Measurements from ENCODE around the gene DNAJB12.

The DNAJB12 gene

GRCh38 chr10:72319416-72320254 is 35.1 kb downstream of the DNAJB12 start:
- Histone ChIP-seq H3K4me3 (ENCODE audit: low read length) (peak overlapping the region; percentile 47), H3K27ac (ENCODE audit: low read length) (no peak overlapping the region), H3K36me3 (ENCODE audit: control insufficient read depth, low read depth, low read length) (no peaks in the 10 kb centered on the region), H3K27me3 (ENCODE audit: control insufficient read depth, insufficient read depth, low read length) (peaks cover 10% of the 10 kb centered on the region), H3K4me1 (ENCODE audit: control insufficient read depth, low read depth, low read length) (peaks cover 29% of the 10 kb centered on the region), H3K9me3 (ENCODE audit: control insufficient read depth, low read depth, low read length) (no peaks in the 10 kb centered on the region), H3K9ac (ENCODE audit: low read length) (peak overlapping the region; percentile 45)

GRCh38 chr10:72318418-72319262 is 36.1 kb downstream of the DNAJB12 start:
- Histone ChIP-seq H3K9me3 (ENCODE audit: control insufficient read depth, low read depth, low read length) (no peaks in the 10 kb centered on the region), H3K27ac (ENCODE audit: low read length) (no peak overlapping the region), H3K9ac (ENCODE audit: low read length) (peak overlapping the region; percentile 45), H3K4me3 (ENCODE audit: low read length) (peak overlapping the region; percentile 47), H3K36me3 (ENCODE audit: control insufficient read depth, low read depth, low read length) (no peaks in the 10 kb centered on the region), H3K4me1 (ENCODE audit: control insufficient read depth, low read depth, low read length) (peaks cover 29% of the 10 kb centered on the region), H3K27me3 (ENCODE audit: control insufficient read depth, insufficient read depth, low read length) (peaks cover 10% of the 10 kb centered on the region)

GRCh38 chr10:72316748-72317435 is 37.8 kb downstream of the DNAJB12 start:
- Histone ChIP-seq H3K9me3 (ENCODE audit: control insufficient read depth, low read depth, low read length) (no peaks in the 10 kb centered on the region), H3K27ac (ENCODE audit: low read length) (no peak overlapping the region), H3K27me3 (ENCODE audit: control insufficient read depth, insufficient read depth, low read length) (peaks cover 10% of the 10 kb centered on the region), H3K9ac (ENCODE audit: low read length) (no peak overlapping the region), H3K36me3 (ENCODE audit: control insufficient read depth, low read depth, low read length) (no peaks in the 10 kb centered on the region), H3K4me1 (ENCODE audit: control insufficient read depth, low read depth, low read length) (peaks cover 29% of the 10 kb centered on the region), H3K4me3 (ENCODE audit: low read length) (no peak overlapping the region)

GRCh38 chr10:72316386-72316700 is 38.4 kb downstream of the DNAJB12 start:
- Histone ChIP-seq H3K9ac (ENCODE audit: low read length) (no peak overlapping the region), H3K27me3 (ENCODE audit: control insufficient read depth, insufficient read depth, low read length) (peaks cover 10% of the 10 kb centered on the region), H3K27ac (ENCODE audit: low read length) (no peak overlapping the region), H3K4me3 (ENCODE audit: low read length) (no peak overlapping the region), H3K36me3 (ENCODE audit: control insufficient read depth, low read depth, low read length) (no peaks in the 10 kb centered on the region), H3K9me3 (ENCODE audit: control insufficient read depth, low read depth, low read length) (no peaks in the 10 kb centered on the region), H3K4me1 (ENCODE audit: control insufficient read depth, low read depth, low read length) (peaks cover 27% of the 10 kb centered on the region)

DNA sequence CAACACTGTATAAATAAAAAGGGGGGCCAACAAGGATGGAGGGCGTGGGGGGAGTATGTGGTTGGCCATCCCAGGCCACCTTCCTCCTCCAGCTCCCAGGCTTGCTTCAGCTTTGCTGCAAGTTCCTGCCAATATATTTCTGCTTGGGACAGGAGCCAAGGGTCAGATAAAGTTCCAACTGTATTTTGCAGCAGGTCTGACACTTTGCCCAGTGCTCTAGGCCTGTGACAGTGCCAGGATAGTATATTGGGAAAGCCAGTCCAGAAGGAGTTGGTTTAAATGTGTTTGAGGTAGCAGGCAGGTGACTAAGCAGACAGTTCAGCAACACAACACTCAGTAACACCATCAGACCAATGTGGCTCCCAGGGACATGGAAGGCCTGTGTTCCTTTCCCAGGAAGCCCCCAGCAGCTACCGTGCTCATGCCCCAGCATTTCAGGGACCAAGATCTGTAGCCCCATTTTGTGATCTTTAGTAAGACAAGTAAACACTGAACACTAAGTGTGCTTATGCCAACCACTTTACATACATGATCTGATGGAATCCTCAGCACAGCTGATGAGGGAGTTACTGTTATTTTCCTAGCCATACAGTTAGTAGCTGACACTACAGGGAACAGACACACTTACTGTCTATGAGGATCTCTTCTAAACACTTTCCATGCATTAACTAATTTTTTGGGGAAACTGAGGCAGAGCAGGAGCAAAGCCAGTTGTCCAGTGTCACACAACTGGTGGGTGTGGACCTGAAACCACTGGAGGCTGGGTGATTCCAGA is 38.9 kb downstream of the DNAJB12 start:
- peaks cover 26% of the 10 kb centered on the region for H3K4me1 ChIP-seq (ENCODE audit: control insufficient read depth, low read depth, low read length)
- H3K36me3 ChIP-seq (ENCODE audit: control insufficient read depth, low read depth, low read length) = no peaks in the 10 kb centered on the region
- no peak overlapping the region for H3K27ac ChIP-seq (ENCODE audit: low read length)
- no peak overlapping the region for H3K9ac ChIP-seq (ENCODE audit: low read length)
- peaks cover 10% of the 10 kb centered on the region for H3K27me3 ChIP-seq (ENCODE audit: control insufficient read depth, insufficient read depth, low read length)
- no peaks in the 10 kb centered on the region for H3K9me3 ChIP-seq (ENCODE audit: control insufficient read depth, low read depth, low read length)
- no peak overlapping the region for H3K4me3 ChIP-seq (ENCODE audit: low read length)

GRCh38 chr10:72315054-72315453 is 39.7 kb downstream of the DNAJB12 start:
- Histone ChIP-seq H3K4me1 (ENCODE audit: control insufficient read depth, low read depth, low read length) (peaks cover 26% of the 10 kb centered on the region), H3K36me3 (ENCODE audit: control insufficient read depth, low read depth, low read length) (no peaks in the 10 kb centered on the region), H3K9me3 (ENCODE audit: control insufficient read depth, low read depth, low read length) (no peaks in the 10 kb centered on the region), H3K27ac (ENCODE audit: low read length) (no peak overlapping the region), H3K9ac (ENCODE audit: low read length) (no peak overlapping the region), H3K4me3 (ENCODE audit: low read length) (no peak overlapping the region), H3K27me3 (ENCODE audit: control insufficient read depth, insufficient read depth, low read length) (peaks cover 10% of the 10 kb centered on the region)

DNA sequence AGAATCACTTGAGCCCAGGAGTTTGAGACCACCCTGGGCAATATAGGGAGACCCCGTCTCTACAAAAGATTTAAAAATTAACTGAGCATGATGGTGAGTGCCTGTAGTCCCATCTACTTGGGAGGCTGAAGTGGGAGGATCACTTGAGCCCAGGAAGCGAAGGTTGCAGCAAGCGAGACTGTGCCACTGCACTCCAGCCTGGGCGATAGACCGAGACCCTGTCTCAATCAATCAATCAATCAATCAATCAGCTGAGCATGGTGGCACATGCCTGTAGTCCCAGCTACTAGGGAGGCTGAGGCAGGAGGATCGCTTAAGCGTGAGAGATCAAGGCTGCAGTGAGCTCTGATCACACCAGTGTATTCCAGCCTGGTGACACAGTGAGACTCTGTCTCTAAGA is 40.5 kb downstream of the DNAJB12 start:
- Histone ChIP-seq H3K4me3 (ENCODE audit: low read length) (no peak overlapping the region), H3K4me1 (ENCODE audit: control insufficient read depth, low read depth, low read length) (peaks cover 23% of the 10 kb centered on the region), H3K9me3 (ENCODE audit: control insufficient read depth, low read depth, low read length) (no peaks in the 10 kb centered on the region), H3K9ac (ENCODE audit: low read length) (no peak overlapping the region), H3K27ac (ENCODE audit: low read length) (no peak overlapping the region), H3K36me3 (ENCODE audit: control insufficient read depth, low read depth, low read length) (no peaks in the 10 kb centered on the region), H3K27me3 (ENCODE audit: control insufficient read depth, insufficient read depth, low read length) (peaks cover 10% of the 10 kb centered on the region)

DNA sequence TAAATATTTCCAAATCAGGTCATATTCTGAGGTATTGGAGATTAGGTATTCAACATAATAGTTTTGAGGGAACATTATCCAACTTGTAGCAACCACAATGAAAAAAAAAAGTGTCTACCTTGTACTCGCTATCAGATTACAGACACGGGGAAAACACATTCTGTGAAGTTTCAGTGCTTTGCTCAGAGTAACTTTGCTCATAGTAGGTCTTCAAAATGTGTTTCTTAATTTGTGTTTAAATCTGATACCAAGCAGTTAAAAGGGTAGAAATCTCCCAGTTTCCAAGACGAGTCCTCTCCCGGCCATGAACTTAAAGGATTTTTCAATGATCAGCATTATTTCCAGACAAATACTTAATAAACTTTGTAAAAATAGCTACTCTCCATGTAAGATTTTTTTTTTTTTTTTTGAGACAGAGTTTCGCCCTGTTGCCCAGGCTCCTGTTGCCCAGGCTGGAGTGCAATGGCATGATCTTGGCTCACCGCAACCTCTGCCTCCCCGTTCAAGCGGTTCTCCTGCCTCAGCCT is 41.8 kb downstream of the DNAJB12 start:
- Histone ChIP-seq H3K9me3 (ENCODE audit: control insufficient read depth, low read depth, low read length) (no peaks in the 10 kb centered on the region), H3K27me3 (ENCODE audit: control insufficient read depth, insufficient read depth, low read length) (no peaks in the 10 kb centered on the region), H3K27ac (ENCODE audit: low read length) (no peak overlapping the region), H3K4me3 (ENCODE audit: low read length) (no peak overlapping the region), H3K9ac (ENCODE audit: low read length) (no peak overlapping the region), H3K4me1 (ENCODE audit: control insufficient read depth, low read depth, low read length) (peaks cover 17% of the 10 kb centered on the region), H3K36me3 (ENCODE audit: control insufficient read depth, low read depth, low read length) (no peaks in the 10 kb centered on the region)

DNA sequence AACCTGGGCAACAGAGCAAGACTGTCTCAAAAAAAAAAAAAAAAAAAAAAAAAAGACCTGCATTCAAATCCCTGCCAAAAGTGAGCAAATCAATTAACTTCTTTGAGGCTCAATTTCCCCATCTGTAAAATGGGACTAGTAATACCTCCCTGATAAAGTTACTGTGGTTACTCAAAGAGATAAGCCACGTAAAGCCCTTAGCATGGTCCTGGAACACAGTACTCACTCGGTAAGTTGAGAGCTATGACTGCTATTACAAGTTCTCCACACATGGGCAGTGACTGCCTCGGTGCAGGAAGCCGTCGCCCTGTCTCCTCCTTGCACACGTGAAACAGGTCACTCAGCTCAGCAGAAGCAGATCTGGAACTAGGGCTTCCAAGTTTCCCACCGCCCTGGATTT is 43.1 kb downstream of the DNAJB12 start:
- peaks cover 17% of the 10 kb centered on the region for H3K4me1 ChIP-seq (ENCODE audit: control insufficient read depth, low read depth, low read length)
- H3K27me3 ChIP-seq (ENCODE audit: control insufficient read depth, insufficient read depth, low read length) = no peaks in the 10 kb centered on the region
- H3K4me3 ChIP-seq (ENCODE audit: low read length) = no peak overlapping the region
- no peak overlapping the region for H3K27ac ChIP-seq (ENCODE audit: low read length)
- H3K9me3 ChIP-seq (ENCODE audit: control insufficient read depth, low read depth, low read length) = no peaks in the 10 kb centered on the region
- H3K9ac ChIP-seq (ENCODE audit: low read length) = no peak overlapping the region
- H3K36me3 ChIP-seq (ENCODE audit: control insufficient read depth, low read depth, low read length) = no peaks in the 10 kb centered on the region

GRCh38 chr10:72310636-72311035 is 44.1 kb downstream of the DNAJB12 start:
- Histone ChIP-seq H3K27me3 (ENCODE audit: control insufficient read depth, insufficient read depth, low read length) (no peaks in the 10 kb centered on the region), H3K4me3 (ENCODE audit: low read length) (no peak overlapping the region), H3K36me3 (ENCODE audit: control insufficient read depth, low read depth, low read length) (no peaks in the 10 kb centered on the region), H3K9me3 (ENCODE audit: control insufficient read depth, low read depth, low read length) (no peaks in the 10 kb centered on the region), H3K9ac (ENCODE audit: low read length) (no peak overlapping the region), H3K27ac (ENCODE audit: low read length) (no peak overlapping the region), H3K4me1 (ENCODE audit: control insufficient read depth, low read depth, low read length) (peaks cover 17% of the 10 kb centered on the region)

DNA sequence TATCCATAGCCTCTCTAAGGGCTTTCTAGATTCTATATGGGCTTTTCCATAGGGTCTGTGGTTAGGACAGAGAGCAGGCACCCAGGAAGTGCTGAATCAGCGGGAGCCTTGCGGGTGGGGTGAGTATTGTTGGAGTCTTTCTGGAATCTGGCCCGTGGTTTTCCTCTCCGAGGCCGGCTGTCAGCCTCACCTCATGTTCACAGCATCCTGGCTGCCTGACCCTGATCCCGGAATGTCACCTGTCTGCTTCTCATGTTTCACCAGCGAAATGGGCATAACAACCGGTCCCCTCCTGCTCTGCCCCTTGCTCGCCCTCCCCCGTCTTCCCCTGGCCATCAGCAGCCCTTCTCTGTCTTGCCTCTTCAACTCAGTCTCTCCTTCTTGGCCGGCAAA is 44.5 kb downstream of the DNAJB12 start:
- no peak overlapping the region for H3K27ac ChIP-seq (ENCODE audit: low read length)
- no peaks in the 10 kb centered on the region for H3K9me3 ChIP-seq (ENCODE audit: control insufficient read depth, low read depth, low read length)
- H3K9ac ChIP-seq (ENCODE audit: low read length) = no peak overlapping the region
- H3K27me3 ChIP-seq (ENCODE audit: control insufficient read depth, insufficient read depth, low read length) = no peaks in the 10 kb centered on the region
- H3K4me3 ChIP-seq (ENCODE audit: low read length) = no peak overlapping the region
- H3K4me1 ChIP-seq (ENCODE audit: control insufficient read depth, low read depth, low read length) = peaks cover 15% of the 10 kb centered on the region
- no peaks in the 10 kb centered on the region for H3K36me3 ChIP-seq (ENCODE audit: control insufficient read depth, low read depth, low read length)

Data from iPS-18a (cell line).